Small intestine (tissue), 7 donors: ENCODE data around the gene MARK4. TPM values are rescaled to one million over a fixed set of nuclear protein-coding genes. Genes with fewer than 3 reads are reported as not detected.

Source experiments
- DNase-seq, 2 donors: peaks; one replicate each; pipeline versions ENCODE4 v3.0.0 to v3.0.0-alpha.2; 2013
- FAIRE-seq: peaks from 2 replicates; lab custom pipeline; 2012; peaks lifted over from hg19 to GRCh38; lab: Jason Lieb, UNC
- H3K27ac ChIP-seq, 3 donors: one replicate each; pipeline ENCODE4 v1.5.1; 2013; ENCODE audit warnings: low read length in 2 of 3, mild to moderate bottlenecking in 2 of 3, control low read depth in 1 of 3, inconsistent platforms in 1 of 3, low read depth in 1 of 3, moderate library complexity in 1 of 3
- H3K27me3 ChIP-seq, 3 donors: one replicate each; pipeline ENCODE4 v1.6.1; 2013; ENCODE audit warnings: low read length in 3 of 3, inconsistent platforms in 1 of 3; ENCODE audit not compliant: control insufficient read depth in 3 of 3, insufficient read depth in 3 of 3
- H3K36me3 ChIP-seq, 3 donors: one replicate each; pipeline ENCODE4 v1.6.1; 2013; ENCODE audit warnings: low read length in 3 of 3, inconsistent platforms in 1 of 3, low read depth in 1 of 3, mild to moderate bottlenecking in 1 of 3, moderate library complexity in 1 of 3; ENCODE audit not compliant: control insufficient read depth in 3 of 3, insufficient read depth in 2 of 3
- H3K4me1 ChIP-seq, 3 donors: one replicate each; pipeline ENCODE4 v1.6.1; 2013; ENCODE audit warnings: low read length in 2 of 3, inconsistent platforms in 1 of 3, low read depth in 1 of 3, mild to moderate bottlenecking in 1 of 3, moderate library complexity in 1 of 3; ENCODE audit not compliant: control insufficient read depth in 3 of 3, insufficient read depth in 2 of 3
- H3K4me3 ChIP-seq, 3 donors: one replicate each; pipeline ENCODE4 v1.5.1; 2013; ENCODE audit warnings: low read length in 3 of 3, control low read depth in 1 of 3, inconsistent platforms in 1 of 3, low read depth in 1 of 3, mild to moderate bottlenecking in 1 of 3, moderate library complexity in 1 of 3
- H3K9me3 ChIP-seq, 2 donors: one replicate each; pipeline ENCODE4 v1.6.1; 2013; ENCODE audit warnings: low read depth in 1 of 2, low read length in 1 of 2; ENCODE audit not compliant: control insufficient read depth in 2 of 2, insufficient read depth in 1 of 2
- WGBS, 3 donors: extraction: QIAGEN DNeasy Blood & Tissue Kit; methylation state at CpG; one replicate each; pipeline ENCODE4 v1.1.7; 2013; 5-methylcytosine and 5-hydroxymethylcytosine counted together
- polyA plus RNA-seq, 4 donors: library from polyadenylated mRNA; stranded (reverse) in 3 of 4; unstranded in 1 of 4; fragments of 200-250 nt in 3 of 4; fragments of 120-200 nt in 1 of 4; gene quantifications; one replicate each; pipeline versions ENCODE4 v1.2.1 to v1.2.3, GENCODE V29; 2013
- donor health status: healthy with polysubstance abuse.
- donor health status: control.
- donor health status: control.
- donor health status: Bipolar disorder and iron deficiency.
- donor health status: healthy.

The MARK4 gene
- polyA plus RNA-seq, 4 donors, result 5.1 to 14.2 (median 7.7) TPM

- H3K36me3 ChIP-seq, result no peaks in the 10 kb centered on the region
- H3K27ac ChIP-seq, result peak overlapping the region in 1 of 3 donors; percentile 73
- 51 to 64% (median 60%) methylated on average over 4 of the region's 4 CpGs for WGBS, 3 donors
- H3K4me3 ChIP-seq, result no peak overlapping the region
- DNase-seq, result no peak
- peaks cover 0 to 6% (median 0%) of the 10 kb centered on the region in 3 donors for H3K4me1 ChIP-seq
- no peaks in the 10 kb centered on the region for H3K9me3 ChIP-seq
- peaks cover 0 to 11% (median 0%) of the 10 kb centered on the region in 3 donors for H3K27me3 ChIP-seq
- FAIRE-seq, result no peak
These were observed 5.2 kb upstream of the MARK4 start for GRCh38 chr19:45245826-45246225.

GRCh38 chr19:45247136-45247535 lies 3.9 kb upstream of the MARK4 start:
- 80 to 90% (median 87%) methylated on average over 8 of the region's 8 CpGs for WGBS, 3 donors
- no peak for DNase-seq
- no peak overlapping the region for H3K4me3 ChIP-seq
- no peaks in the 10 kb centered on the region for H3K9me3 ChIP-seq
- H3K27me3 ChIP-seq, result peaks cover 0 to 8% (median 0%) of the 10 kb centered on the region in 3 donors
- no peak for FAIRE-seq
- peaks cover 0 to 11% (median 2%) of the 10 kb centered on the region in 3 donors for H3K4me1 ChIP-seq
- H3K36me3 ChIP-seq, result no peaks in the 10 kb centered on the region
- H3K27ac ChIP-seq, result no peak overlapping the region

GRCh38 chr19:45249261-45250033 lies 1.6 kb upstream of the MARK4 start:
- H3K36me3 ChIP-seq, result peaks cover 0 to 10% (median 0%) of the 10 kb centered on the region in 3 donors
- peaks cover 0 to 8% (median 0%) of the 10 kb centered on the region in 3 donors for H3K27me3 ChIP-seq
- H3K27ac ChIP-seq, result no peak overlapping the region
- H3K9me3 ChIP-seq, result no peaks in the 10 kb centered on the region
- H3K4me3 ChIP-seq, result no peak overlapping the region
- no peak for FAIRE-seq
- 50 to 66% (median 51%) methylated on average over 11 of the region's 11 CpGs for WGBS, 3 donors
- DNase-seq, result no peak
- H3K4me1 ChIP-seq, result peaks cover 0 to 15% (median 11%) of the 10 kb centered on the region in 3 donors

- H3K9me3 ChIP-seq, result no peaks in the 10 kb centered on the region
- DNase-seq, result peak in 1 of 2 donors; percentile 14
- peak overlapping the region; percentile 9 to 99 (median 68) for H3K4me3 ChIP-seq
- peaks cover 0 to under 1% (median 0%) of the 10 kb centered on the region in 3 donors for H3K27me3 ChIP-seq
- H3K36me3 ChIP-seq, result peaks cover 0 to 12% (median 0%) of the 10 kb centered on the region in 3 donors
- WGBS, 3 donors, result 17 to 43% (median 29%) methylated on average over 12 to 14 of the region's 14 CpGs
- no peak for FAIRE-seq
- peaks cover 0 to 15% (median 11%) of the 10 kb centered on the region in 3 donors for H3K4me1 ChIP-seq
- peak overlapping the region in 1 of 3 donors; percentile 5 for H3K27ac ChIP-seq
These were observed 747 bp upstream of the MARK4 start for GRCh38 chr19:45250216-45250831.

- DNase-seq (peak in 1 of 2 donors; percentile 52), FAIRE-seq (no peak)
- Histone ChIP-seq H3K9me3 (no peaks in the 10 kb centered on the region), H3K4me1 (peaks cover 0 to 15% (median 11%) of the 10 kb centered on the region in 3 donors), H3K27ac (peak overlapping the region in 1 of 3 donors; percentile 28), H3K36me3 (peaks cover 0 to 12% (median 0%) of the 10 kb centered on the region in 3 donors), H3K4me3 (peak overlapping the region; percentile 90 to 99 (median 90)), H3K27me3 (no peaks in the 10 kb centered on the region)
- 1 to 5% (median 2%) methylated on average over 21 to 57 of the region's 57 CpGs for WGBS, 3 donors
These were observed 632 bp downstream of the MARK4 start for GRCh38 chr19:45251452-45252354.

GRCh38 chr19:45253396-45254027 lies 2.4 kb downstream of the MARK4 start:
- Histone ChIP-seq H3K27me3 (no peaks in the 10 kb centered on the region), H3K4me3 (no peak overlapping the region), H3K4me1 (peaks cover 0 to 15% (median 11%) of the 10 kb centered on the region in 3 donors), H3K36me3 (peaks cover 0 to 12% (median 0%) of the 10 kb centered on the region in 3 donors), H3K27ac (no peak overlapping the region), H3K9me3 (no peaks in the 10 kb centered on the region)
- WGBS, 3 donors, result 57 to 69% (median 67%) methylated on average over 12 of the region's 12 CpGs
- FAIRE-seq (no peak), DNase-seq (no peak)

- 64 to 72% (median 70%) methylated on average over 8 to 11 of the region's 11 CpGs for WGBS, 3 donors
- Histone ChIP-seq H3K9me3 (no peaks in the 10 kb centered on the region), H3K27ac (no peak overlapping the region), H3K27me3 (no peaks in the 10 kb centered on the region), H3K36me3 (peaks cover 0 to 16% (median 0%) of the 10 kb centered on the region in 3 donors), H3K4me3 (no peak overlapping the region), H3K4me1 (peaks cover 0 to 15% (median 11%) of the 10 kb centered on the region in 3 donors)
- DNase-seq, result no peak
- FAIRE-seq, result no peak
These were observed 3.0 kb downstream of the MARK4 start for GRCh38 chr19:45254044-45254531.
